Measurements from ENCODE around the gene DUSP16. TPM values are rescaled to one million over a fixed set of nuclear protein-coding genes. Genes with fewer than 3 reads are reported as not detected.

The DUSP16 gene, protein sequence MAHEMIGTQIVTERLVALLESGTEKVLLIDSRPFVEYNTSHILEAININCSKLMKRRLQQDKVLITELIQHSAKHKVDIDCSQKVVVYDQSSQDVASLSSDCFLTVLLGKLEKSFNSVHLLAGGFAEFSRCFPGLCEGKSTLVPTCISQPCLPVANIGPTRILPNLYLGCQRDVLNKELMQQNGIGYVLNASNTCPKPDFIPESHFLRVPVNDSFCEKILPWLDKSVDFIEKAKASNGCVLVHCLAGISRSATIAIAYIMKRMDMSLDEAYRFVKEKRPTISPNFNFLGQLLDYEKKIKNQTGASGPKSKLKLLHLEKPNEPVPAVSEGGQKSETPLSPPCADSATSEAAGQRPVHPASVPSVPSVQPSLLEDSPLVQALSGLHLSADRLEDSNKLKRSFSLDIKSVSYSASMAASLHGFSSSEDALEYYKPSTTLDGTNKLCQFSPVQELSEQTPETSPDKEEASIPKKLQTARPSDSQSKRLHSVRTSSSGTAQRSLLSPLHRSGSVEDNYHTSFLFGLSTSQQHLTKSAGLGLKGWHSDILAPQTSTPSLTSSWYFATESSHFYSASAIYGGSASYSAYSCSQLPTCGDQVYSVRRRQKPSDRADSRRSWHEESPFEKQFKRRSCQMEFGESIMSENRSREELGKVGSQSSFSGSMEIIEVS
- 100 to 1,000 TPM; 105 to 129 TPM for total RNA-seq

DNA sequence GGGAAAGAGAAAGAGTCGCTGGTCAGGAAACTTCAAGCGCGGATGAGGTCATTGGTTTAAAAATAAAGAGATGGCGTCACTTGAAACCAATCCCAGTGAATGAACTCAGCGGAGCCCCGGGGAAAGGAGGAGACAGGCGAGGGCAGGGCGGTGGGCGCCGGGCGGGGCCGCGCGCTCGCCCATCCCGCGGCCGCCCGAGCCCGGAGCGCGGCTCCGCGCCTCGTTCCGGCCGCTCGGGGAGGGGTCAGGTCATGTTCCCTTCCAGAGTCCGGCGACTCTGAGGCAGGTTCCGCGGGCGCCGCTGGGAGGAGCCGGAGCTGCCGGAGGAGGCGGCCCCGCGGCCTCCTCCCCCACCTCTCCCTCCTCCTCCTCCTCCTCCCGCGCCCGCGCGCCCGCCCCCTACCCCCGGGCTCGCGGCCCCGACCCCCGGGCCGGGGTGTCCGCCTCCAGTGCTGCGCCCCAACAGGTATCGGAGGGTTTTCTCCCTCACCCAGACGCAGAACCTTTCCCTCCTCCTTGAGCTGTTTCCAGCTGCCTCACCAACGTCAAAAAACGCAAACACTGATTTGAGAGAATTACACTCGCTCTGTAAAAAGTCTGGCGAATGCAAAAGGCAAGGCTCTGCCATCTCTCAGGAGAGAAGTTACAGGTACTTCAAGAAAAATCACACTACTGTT, at the start of gene DUSP16:
Gene DUSP16, minus strand, starts transcription at position 279 of the 677 bp plus-strand sequence. CDS start 41,765 bp downstream, outside the sequence.
- no peaks in the 10 kb centered on the region for H3K9me3 Mint-ChIP-seq
- peaks cover 19 to 21% of the 10 kb centered on the region in 2 donors for H3K36me3 Mint-ChIP-seq (ENCODE audit: insufficient read depth in 2 of 2)
- peaks cover 40% of the 10 kb centered on the region for H3K4me1 Mint-ChIP-seq (ENCODE audit: low read depth)
- H3K27me3 Mint-ChIP-seq (ENCODE audit: low read depth), result no peaks in the 10 kb centered on the region
- ATAC-seq (replicated peaks in 1 of 2) (peak; percentile 87 to 88), DNase-seq (peak; percentile 80 to 82)
- peak within 1 kb of the TSS; percentile 85 to 88 for H3K4me3 Mint-ChIP-seq
- H3K27ac Mint-ChIP-seq, result peak within 1 kb of the TSS; percentile 95

DNA sequence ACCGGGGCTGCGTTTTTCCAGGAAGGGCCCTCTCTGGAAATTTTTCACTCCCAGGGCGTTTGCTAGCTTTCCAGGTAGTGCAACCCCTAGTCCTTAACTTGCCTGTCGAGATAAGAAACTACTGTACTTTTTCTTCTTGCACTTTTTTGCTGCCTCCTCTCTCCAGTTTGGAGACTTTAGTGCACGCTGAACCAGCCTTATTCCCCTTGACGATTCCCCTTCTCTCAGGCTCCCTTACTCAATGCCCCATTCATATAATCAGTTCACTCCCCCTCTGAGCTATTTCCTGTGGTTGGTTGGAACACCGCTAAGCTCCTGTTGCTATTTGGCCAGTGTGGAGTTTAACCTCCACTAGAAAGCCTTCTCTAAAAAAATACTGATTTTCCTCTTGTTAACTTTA, 49.7 kb upstream of the DUSP16 start:
- Mint-ChIP-seq H3K36me3 (ENCODE audit: insufficient read depth in 2 of 2) (peaks cover 15 to 17% of the 10 kb centered on the region in 2 donors), H3K27me3 (ENCODE audit: low read depth) (no peaks in the 10 kb centered on the region), H3K4me1 (ENCODE audit: low read depth) (peaks cover 86% of the 10 kb centered on the region), H3K9me3 (no peaks in the 10 kb centered on the region), H3K27ac (peak overlapping the region; percentile 90), H3K4me3 (peak overlapping the region; percentile 86 to 87)
- ATAC-seq (replicated peaks in 1 of 2) (peak; percentile 20 to 43), DNase-seq (peak; percentile 12 to 43)

DNA sequence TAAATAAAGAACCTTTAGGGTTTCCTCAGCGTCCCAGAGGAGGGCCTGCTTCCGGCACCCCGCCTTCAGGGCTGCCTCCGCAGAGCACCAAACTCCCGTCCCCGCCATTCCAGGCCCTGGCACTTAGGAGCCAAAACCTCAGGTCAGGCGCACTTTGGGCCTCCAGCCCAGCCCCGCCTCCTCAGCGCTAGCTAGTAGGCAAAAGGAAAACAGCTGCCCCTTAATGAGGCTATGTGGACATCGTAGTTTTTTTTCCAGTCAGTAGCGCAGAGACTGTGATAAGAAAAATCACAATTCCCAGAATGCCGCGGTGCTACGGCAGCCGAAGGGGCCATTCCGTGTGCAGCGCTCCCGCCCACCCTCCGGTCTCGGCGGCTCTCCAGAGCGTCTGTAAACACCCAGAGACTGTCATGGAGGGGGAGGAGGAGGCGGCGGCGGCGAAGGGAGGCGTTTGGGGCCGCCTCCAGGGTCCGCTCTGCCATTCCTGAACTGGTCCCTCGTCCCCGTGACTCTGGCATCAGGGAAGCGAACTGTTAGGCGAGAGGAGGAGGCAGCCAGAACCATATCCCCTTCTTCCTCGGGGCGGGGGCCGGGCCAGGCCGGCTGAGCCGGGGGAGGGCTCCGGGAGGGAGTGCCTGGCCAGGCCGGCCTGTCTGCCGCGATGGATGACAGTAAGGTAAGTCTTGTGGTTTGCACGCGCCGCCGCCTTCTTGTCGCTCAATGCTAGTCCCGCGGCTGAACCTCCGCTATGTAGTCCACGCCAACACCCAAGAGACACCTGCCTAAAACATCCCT, 49.0 kb upstream of the DUSP16 start, which contains the start of gene CREBL2:
Gene CREBL2, plus strand, starts transcription at position 365 of the 795 bp plus-strand sequence. Its CDS starts 297 bp downstream, at position 662.
- Mint-ChIP-seq H3K4me3 (peak within 1 kb of the TSS; percentile 86 to 87), H3K36me3 (ENCODE audit: insufficient read depth in 2 of 2) (peaks cover 13 to 17% of the 10 kb centered on the region in 2 donors), H3K4me1 (ENCODE audit: low read depth) (peaks cover 86% of the 10 kb centered on the region)

DNA sequence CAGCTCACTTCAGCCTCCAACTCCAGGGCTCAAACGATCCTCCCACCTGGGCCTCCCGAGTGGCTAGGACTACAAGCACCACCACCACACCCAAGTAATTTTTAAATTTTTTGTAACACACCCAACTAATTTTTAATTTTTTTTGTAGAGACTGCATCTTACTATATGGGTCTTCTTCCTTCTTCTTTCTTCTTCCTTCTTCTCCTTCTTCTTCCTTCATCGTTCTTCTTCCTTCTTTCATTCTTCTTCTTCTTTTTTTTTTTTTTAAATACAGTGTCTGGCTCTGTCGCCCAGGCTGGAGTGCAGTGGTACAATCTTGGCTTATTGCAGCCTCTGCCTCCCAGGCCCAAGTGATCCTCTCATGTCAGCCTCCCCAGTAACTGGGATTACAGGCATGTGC, 48.0 kb upstream of the DUSP16 start:
- Mint-ChIP-seq H3K4me3 (peak overlapping the region; percentile 86 to 87), H3K27me3 (ENCODE audit: low read depth) (no peaks in the 10 kb centered on the region), H3K36me3 (ENCODE audit: insufficient read depth in 2 of 2) (peaks cover 12 to 17% of the 10 kb centered on the region in 2 donors), H3K4me1 (ENCODE audit: low read depth) (peaks cover 85% of the 10 kb centered on the region), H3K9me3 (no peaks in the 10 kb centered on the region), H3K27ac (peak overlapping the region; percentile 90)
- ATAC-seq (replicated peaks in 1 of 2), result no peak
- no peak for DNase-seq

More for the DNA sequence above, 49.0 kb upstream of the DUSP16 start, which contains the start of gene CREBL2:
- ATAC-seq (replicated peaks in 1 of 2) (peak; percentile 80), DNase-seq (peak; percentile 86 to 87)
- H3K9me3 Mint-ChIP-seq, result no peaks in the 10 kb centered on the region
- peak within 1 kb of the TSS; percentile 96 for H3K27ac Mint-ChIP-seq
- H3K27me3 Mint-ChIP-seq (ENCODE audit: low read depth), result no peaks in the 10 kb centered on the region

DNA sequence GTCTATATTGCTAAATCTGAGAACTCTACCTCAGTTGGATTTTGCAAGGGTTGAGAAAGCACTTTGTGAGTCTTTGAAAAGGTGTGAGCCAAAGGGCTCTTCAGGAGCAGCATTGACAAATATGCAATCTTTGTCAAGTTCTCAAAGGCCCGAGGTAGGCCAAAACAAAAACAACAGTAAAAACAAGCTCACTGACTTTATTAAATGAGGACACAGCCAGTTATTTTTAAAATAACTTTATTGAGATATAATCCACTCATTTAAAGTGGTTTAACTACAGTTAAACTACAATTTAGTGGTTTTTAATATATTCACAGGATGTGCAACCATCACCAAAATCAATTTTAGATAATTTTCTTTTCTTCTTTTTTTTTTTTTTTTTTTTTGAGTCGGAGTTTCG, 47.0 kb upstream of the DUSP16 start:
- Mint-ChIP-seq H3K4me1 (ENCODE audit: low read depth) (peaks cover 75% of the 10 kb centered on the region), H3K36me3 (ENCODE audit: insufficient read depth in 2 of 2) (peaks cover 12 to 17% of the 10 kb centered on the region in 2 donors), H3K27me3 (ENCODE audit: low read depth) (no peaks in the 10 kb centered on the region), H3K27ac (no peak overlapping the region), H3K4me3 (no peak overlapping the region), H3K9me3 (no peaks in the 10 kb centered on the region)
- no peak for ATAC-seq (replicated peaks in 1 of 2)
- no peak for DNase-seq

DNA sequence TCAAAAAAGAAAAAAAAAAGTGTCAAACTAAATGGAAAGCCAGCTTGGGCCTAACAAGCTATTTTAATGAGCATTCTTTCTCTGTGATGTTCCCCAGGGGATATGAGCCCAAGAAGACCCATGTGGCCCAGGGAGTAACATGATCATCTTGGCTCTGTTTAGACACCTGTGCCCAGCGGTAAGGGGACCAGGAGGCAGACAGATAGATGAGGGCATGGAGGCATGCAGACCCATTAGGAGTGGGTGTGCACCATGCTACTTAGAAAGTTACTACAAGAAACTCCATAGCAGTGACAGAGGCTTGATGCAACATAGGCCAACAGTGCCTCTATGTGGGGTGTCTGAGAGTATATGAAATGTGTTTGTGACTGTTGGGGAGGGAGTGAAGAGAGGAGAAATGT, 45.9 kb upstream of the DUSP16 start:
- H3K9me3 Mint-ChIP-seq, result no peaks in the 10 kb centered on the region
- H3K36me3 Mint-ChIP-seq (ENCODE audit: insufficient read depth in 2 of 2), result peaks cover 8 to 12% of the 10 kb centered on the region in 2 donors
- H3K4me1 Mint-ChIP-seq (ENCODE audit: low read depth), result peaks cover 63% of the 10 kb centered on the region
- DNase-seq, result peak; percentile 19 to 43
- no peaks in the 10 kb centered on the region for H3K27me3 Mint-ChIP-seq (ENCODE audit: low read depth)
- no peak overlapping the region for H3K27ac Mint-ChIP-seq
- peak overlapping the region; percentile 11 to 40 for H3K4me3 Mint-ChIP-seq
- peak in 1 of 2 donors; percentile 20 for ATAC-seq (replicated peaks in 1 of 2)

DNA sequence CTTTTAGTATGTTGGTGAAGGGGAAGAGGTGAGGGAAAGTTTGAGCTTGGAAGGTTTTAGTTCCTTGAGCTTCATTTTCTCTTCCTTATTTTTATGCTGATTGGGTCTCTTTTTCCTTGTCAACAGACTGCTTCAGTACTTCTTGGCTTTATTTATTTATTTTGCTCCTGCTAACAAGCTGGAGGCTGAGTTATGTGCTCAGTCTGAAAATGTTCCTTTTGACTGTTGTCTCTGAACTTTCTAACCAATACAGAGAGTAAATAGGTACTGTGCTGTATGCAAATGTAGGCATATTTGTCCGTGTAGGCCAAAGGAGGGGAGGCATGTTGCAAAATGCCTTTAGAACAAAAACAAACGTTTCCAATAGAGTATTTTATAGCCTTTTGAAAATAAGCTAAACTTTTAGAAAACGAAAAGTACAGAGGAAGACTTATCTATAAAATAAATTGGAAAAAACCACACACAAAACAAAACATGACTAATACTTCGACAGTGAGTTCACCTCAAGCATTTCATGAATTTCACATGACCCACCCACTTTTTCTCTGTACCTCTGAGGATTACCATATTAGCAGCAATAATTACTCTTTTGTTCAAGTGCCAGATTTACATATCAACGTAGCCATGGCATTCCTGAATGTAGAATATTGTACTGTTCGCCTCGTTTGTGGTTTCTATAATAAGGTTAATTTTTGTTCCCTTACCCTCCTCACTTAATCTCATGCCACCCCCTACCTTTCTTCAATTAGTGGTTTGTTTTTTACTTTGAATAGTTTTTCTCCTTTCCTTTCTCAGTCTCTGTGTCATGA, 44.3 kb upstream of the DUSP16 start:
- DNase-seq (peak in 1 of 2 donors; percentile 7), ATAC-seq (replicated peaks in 1 of 2) (peak; percentile 43 to 46)
- Mint-ChIP-seq H3K4me3 (peak overlapping the region; percentile 65 to 87), H3K4me1 (ENCODE audit: low read depth) (peaks cover 49% of the 10 kb centered on the region), H3K27me3 (ENCODE audit: low read depth) (no peaks in the 10 kb centered on the region), H3K27ac (peak overlapping the region; percentile 98), H3K36me3 (ENCODE audit: insufficient read depth in 2 of 2) (peaks cover 0 to 2% of the 10 kb centered on the region in 2 donors), H3K9me3 (no peaks in the 10 kb centered on the region)

DNA sequence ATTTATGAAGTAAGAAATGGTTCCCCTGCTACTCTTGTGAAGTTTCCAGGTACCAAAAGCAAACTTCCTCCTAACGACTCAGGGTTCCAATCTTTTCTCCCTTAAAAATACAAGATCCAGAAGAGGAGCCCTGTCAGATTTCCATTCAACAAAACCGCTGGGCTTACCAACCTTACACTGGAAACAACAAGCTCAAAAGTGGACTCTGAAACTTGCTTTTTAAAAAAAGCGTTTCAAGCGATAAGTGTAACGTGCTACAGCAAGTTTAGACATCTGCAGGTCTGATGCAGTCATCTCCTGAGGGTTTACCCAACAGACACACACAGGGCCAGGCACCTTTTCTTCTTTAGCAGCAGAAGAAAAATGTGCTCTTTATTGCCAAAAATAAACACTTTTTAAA, 42.1 kb upstream of the DUSP16 start:
- peaks cover 34% of the 10 kb centered on the region for H3K4me1 Mint-ChIP-seq (ENCODE audit: low read depth)
- no peaks in the 10 kb centered on the region for H3K9me3 Mint-ChIP-seq
- no peak overlapping the region for H3K4me3 Mint-ChIP-seq
- DNase-seq, result no peak
- no peak for ATAC-seq (replicated peaks in 1 of 2)
- no peaks in the 10 kb centered on the region for H3K36me3 Mint-ChIP-seq (ENCODE audit: insufficient read depth in 2 of 2)
- H3K27ac Mint-ChIP-seq, result no peak overlapping the region
- H3K27me3 Mint-ChIP-seq (ENCODE audit: low read depth), result no peaks in the 10 kb centered on the region

DNA sequence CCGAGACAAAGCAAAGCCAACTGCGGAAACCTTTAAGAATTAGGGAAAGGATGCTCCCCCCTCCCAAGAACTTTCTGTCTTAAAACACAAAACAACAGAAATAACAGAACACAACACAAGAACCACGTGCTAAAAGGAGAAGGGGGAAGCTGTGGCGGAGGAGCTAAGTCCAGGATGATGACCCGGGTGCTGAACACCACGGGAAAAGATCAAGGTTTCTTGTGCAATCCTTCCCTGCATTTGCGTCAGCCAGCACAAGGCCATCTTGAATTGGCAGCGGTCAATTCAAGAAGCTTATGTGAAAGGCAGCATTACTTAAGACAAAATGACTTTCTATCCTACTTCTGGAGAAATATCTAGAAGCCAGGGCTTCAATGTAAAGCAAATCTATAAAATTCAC, 38.0 kb upstream of the DUSP16 start:
- Mint-ChIP-seq H3K4me1 (ENCODE audit: low read depth) (no peaks in the 10 kb centered on the region), H3K4me3 (no peak overlapping the region), H3K27ac (no peak overlapping the region), H3K9me3 (no peaks in the 10 kb centered on the region), H3K27me3 (ENCODE audit: low read depth) (no peaks in the 10 kb centered on the region), H3K36me3 (ENCODE audit: insufficient read depth in 2 of 2) (peaks cover 0 to 2% of the 10 kb centered on the region in 2 donors)
- ATAC-seq (replicated peaks in 1 of 2), result no peak
- no peak for DNase-seq

DNA sequence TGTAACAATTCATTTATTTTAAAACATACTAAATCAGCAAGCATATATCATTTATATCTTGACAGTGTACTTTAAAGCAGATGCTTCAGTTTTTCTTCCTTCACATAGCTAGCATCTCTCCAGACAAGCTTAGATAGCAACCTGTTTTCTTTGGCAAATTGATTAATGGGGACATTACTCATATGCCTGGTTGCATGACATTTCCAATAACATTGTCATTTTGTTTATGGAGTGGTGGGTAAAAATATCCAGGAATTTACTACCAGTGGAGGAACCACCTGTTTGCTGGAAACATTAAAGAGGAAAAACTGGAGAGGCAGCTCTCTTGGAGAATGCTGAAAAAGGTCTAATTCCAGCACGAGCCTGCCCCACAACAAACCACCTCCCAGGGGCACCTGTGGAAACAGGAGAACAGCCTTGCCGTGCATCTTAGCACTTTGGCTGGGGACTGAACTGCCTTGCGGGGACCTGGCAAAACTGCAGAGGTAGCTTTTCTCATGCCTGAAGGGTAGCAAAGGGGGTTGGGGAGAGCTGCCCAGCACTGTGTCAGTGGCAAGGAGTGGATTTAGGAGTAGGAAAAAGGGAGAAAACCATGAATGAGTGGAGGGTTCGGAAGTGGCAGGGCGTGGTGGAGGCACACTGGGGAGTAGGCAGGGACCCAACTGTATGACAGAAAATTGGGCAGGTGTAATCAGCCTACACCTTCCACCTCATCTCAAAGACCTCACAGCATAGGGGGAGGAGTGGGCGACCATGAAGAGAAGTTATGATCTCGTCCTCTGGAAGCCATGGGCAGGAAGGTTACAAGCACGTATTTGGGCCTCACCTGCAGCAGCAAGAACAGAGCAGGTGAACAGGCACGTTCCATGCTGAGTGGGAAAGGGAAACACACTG, 37.3 kb upstream of the DUSP16 start:
- DNase-seq (no peak), ATAC-seq (replicated peaks in 1 of 2) (no peak)
- no peak overlapping the region for H3K4me3 Mint-ChIP-seq
- no peaks in the 10 kb centered on the region for H3K9me3 Mint-ChIP-seq
- H3K27me3 Mint-ChIP-seq (ENCODE audit: low read depth), result no peaks in the 10 kb centered on the region
- no peaks in the 10 kb centered on the region for H3K4me1 Mint-ChIP-seq (ENCODE audit: low read depth)
- no peak overlapping the region for H3K27ac Mint-ChIP-seq
- peaks cover 0 to 2% of the 10 kb centered on the region in 2 donors for H3K36me3 Mint-ChIP-seq (ENCODE audit: insufficient read depth in 2 of 2)

DNA sequence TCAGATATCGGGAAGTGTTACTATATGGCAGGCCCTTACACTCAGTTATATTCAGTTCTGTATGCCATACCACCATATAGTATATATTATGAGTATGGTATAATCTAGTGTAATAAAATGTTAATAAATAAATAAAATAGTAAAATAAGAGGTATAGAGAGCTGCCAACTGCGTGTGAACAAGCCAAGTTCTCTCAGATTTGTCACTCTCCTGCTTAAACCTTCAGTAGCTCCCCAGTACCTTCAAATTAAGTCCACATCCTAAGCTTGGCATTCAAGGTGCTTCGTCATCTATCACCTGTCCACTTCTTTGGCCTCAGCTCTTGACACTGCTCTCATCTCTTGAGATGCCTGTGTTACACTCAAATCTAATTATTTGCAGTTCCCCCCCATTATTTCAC, 36.2 kb upstream of the DUSP16 start:
- DNase-seq (no peak), ATAC-seq (replicated peaks in 1 of 2) (no peak)
- Mint-ChIP-seq H3K9me3 (no peaks in the 10 kb centered on the region), H3K36me3 (ENCODE audit: insufficient read depth in 2 of 2) (peaks cover 0 to 2% of the 10 kb centered on the region in 2 donors), H3K4me1 (ENCODE audit: low read depth) (no peaks in the 10 kb centered on the region), H3K27me3 (ENCODE audit: low read depth) (no peaks in the 10 kb centered on the region), H3K27ac (no peak overlapping the region), H3K4me3 (no peak overlapping the region)
